Measurements from ENCODE around the gene MOB4.

GRCh38 chr2:197571627-197572271 lies 55.9 kb downstream of the MOB4 start:
- TF ChIP-seq GABPA (IDR thresholded peaks at IDR 0.05; ENCODE audit: low read depth) (no peak), CTCF (IDR thresholded peaks at IDR 0.05) (no peak), POLR2AphosphoS5 (IDR thresholded peaks at IDR 0.05; ENCODE audit: low read depth, low read length) (no peak), RCOR1 (IDR thresholded peaks at IDR 0.05; ENCODE audit: low read length) (no peak), FOXM1 (IDR thresholded peaks at IDR 0.05; ENCODE audit: low read depth) (no peak), YY1 (IDR thresholded peaks at IDR 0.05; ENCODE audit: low read depth) (no peak), EP300 (IDR thresholded peaks at IDR 0.05; ENCODE audit: borderline replicate concordance in 1 of 2, low read depth in 1 of 2, low read length in 1 of 2) (no peak), PBX3 (IDR thresholded peaks at IDR 0.05) (no peak)
